Keratinocyte (primary cell): ENCODE data around the gene FAXC.

Experiments used
- CTCF ChIP-seq, 3 experiments: IDR thresholded peaks in 1 of 3; conservative IDR thresholded peaks in 1 of 3; optimal IDR thresholded peaks in 1 of 3; 2 replicates in 2 of 3; 3 replicates in 1 of 3; pipeline versions ENCODE3 to v1.5.1; 2011; ENCODE audit warnings: low read length in 3 of 3, mild to moderate bottlenecking in 3 of 3, moderate library complexity in 2 of 3, control low read depth in 1 of 3, inconsistent platforms in 1 of 3; ENCODE audit not compliant: insufficient read depth in 2 of 3; ENCODE audit errors: extremely low read depth in 1 of 3
- EZH2 ChIP-seq: IDR thresholded peaks from one replicate; pipeline ENCODE4 v1.6.1; 2012; ENCODE audit warnings: inconsistent platforms, mild to moderate bottlenecking, low read length, moderate library complexity

GRCh38 chr6:99393366-99393697, 43.9 kb upstream of the FAXC start:
- TF ChIP-seq CTCF (optimal IDR thresholded peaks at IDR 0.05 in 1 of 3, IDR thresholded peaks at IDR 0.05 in 1 of 3, conservative IDR thresholded peaks at IDR 0.05 in 1 of 3; ENCODE audit: extremely low read depth in 1 of 3, insufficient read depth in 2 of 3, low read length in 3 of 3) (no peak), EZH2 (no peak)
